Esophagus squamous epithelium (tissue), 5 donors: ENCODE results near the gene MOGAT2. TPM values are rescaled to one million over a fixed set of nuclear protein-coding genes. Genes with fewer than 3 reads are reported as not detected.

Experiments used
- DNase-seq: peaks from one replicate; lab custom pipeline; 2025; lab: John Stamatoyannopoulos, UW
- H3K27ac ChIP-seq, 4 donors: fragments of 200-600 bp; sonication (generic); one replicate each; pipeline ENCODE4 v1.5.1; 2016 to 2019; ENCODE audit warnings: mild to moderate bottlenecking in 1 of 4
- H3K27me3 ChIP-seq, 4 donors: fragments of 200-600 bp; sonication (generic); 1 replicate in 3 of 4; 2 replicates in 1 of 4; pipeline versions ENCODE4 v1.5.1 to v1.6.0; 2017 to 2021; ENCODE audit warnings: antibody characterized with exemption in 1 of 4
- H3K36me3 ChIP-seq, 3 donors: fragments of 200-600 bp; sonication (generic); one replicate each; pipeline ENCODE4 v1.5.1; 2016 to 2019
- H3K4me1 ChIP-seq, 3 donors: fragments of 200-600 bp; sonication (generic); one replicate each; pipeline ENCODE4 v1.5.1; 2017 to 2019
- H3K4me3 ChIP-seq, 4 donors: fragments of 200-600 bp; sonication (generic); 1 replicate in 3 of 4; 2 replicates in 1 of 4; pipeline ENCODE4 v1.5.1; 2016 to 2019; ENCODE audit warnings: mild to moderate bottlenecking in 2 of 4, moderate library complexity in 1 of 4
- H3K9me3 ChIP-seq, 3 donors: fragments of 200-600 bp; sonication (generic); one replicate each; pipeline ENCODE4 v1.5.1; 2016 to 2019
- POLR2A ChIP-seq, 4 donors: fragments of 450-650 bp; IDR thresholded peaks; one replicate each; pipeline ENCODE4 v1.6.1; 2017; ENCODE audit warnings: antibody characterized with exemption in 4 of 4, mild to moderate bottlenecking in 4 of 4, moderate library complexity in 3 of 4
- WGBS, 2 donors: methylation state at CpG; one replicate each; pipeline ENCODE4 v1.1.5; 2018; 5-methylcytosine and 5-hydroxymethylcytosine counted together
- intact Hi-C: fragments of 100-400 bp; cut with DNase I; formaldehyde crosslinking; loops from one replicate; pipeline ENCODE4 v1.15.0; 2022
- small RNA-seq, 4 donors: library from RNA; depleted of rRNA; stranded (forward); fragments of <200 nt; gene quantifications; one replicate each; pipeline ENCODE3, GENCODE V24; 2016
- total RNA-seq, 4 donors: library from RNA; depleted of rRNA; stranded (reverse); fragments of >200 nt; gene quantifications; one replicate each; pipeline ENCODE4 v1.1.0, GENCODE V29; 2016
- TF ChIP-seq, protein P1 (sequence below), 6 experiments: fragments of 450-650 bp in 4 of 6; fragments of 200-600 bp in 2 of 6; sonication (generic) in 2 of 6; IDR thresholded peaks; one replicate each; pipeline ENCODE4 v1.5.1; 2016 to 2019; ENCODE audit warnings: antibody characterized with exemption in 6 of 6, mild to moderate bottlenecking in 4 of 6, moderate library complexity in 4 of 6
- donor health status: DM: yes; HTN: yes; CAD: no.

MOGAT2 gene
- total RNA-seq, 4 donors from 2014 or later = not detected

DNA sequence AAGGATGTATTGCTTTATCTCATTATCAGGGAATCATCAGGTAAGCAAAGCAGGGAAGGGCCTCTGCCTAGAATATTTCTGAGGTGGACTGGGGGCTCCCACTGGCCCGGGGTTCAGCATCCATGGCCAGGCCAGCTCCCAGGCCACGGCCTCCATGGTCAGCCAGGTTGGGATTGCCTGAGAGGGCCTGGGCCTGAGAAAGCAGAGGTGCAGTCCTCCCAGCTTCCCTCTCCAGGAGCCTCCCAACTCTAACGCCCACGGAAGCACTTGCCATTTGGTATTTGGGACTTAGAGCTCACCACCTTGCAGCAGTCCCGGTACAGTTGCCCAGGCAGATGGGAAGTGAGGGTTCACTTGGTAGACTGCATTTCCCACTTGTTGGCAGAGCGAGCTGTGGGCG lies 63.7 kb downstream of the MOGAT2 start:
- WGBS, 2 donors = 100% methylated on average over 2 of the region's 7 CpGs
- DNase-seq = no peak
- Histone ChIP-seq H3K9me3 (no peaks in the 10 kb centered on the region), H3K27me3 (no peaks in the 10 kb centered on the region), H3K27ac (no peak overlapping the region), H3K4me3 (no peak overlapping the region), H3K4me1 (no peaks in the 10 kb centered on the region), H3K36me3 (no peaks in the 10 kb centered on the region)
- TF ChIP-seq, protein P1, sequence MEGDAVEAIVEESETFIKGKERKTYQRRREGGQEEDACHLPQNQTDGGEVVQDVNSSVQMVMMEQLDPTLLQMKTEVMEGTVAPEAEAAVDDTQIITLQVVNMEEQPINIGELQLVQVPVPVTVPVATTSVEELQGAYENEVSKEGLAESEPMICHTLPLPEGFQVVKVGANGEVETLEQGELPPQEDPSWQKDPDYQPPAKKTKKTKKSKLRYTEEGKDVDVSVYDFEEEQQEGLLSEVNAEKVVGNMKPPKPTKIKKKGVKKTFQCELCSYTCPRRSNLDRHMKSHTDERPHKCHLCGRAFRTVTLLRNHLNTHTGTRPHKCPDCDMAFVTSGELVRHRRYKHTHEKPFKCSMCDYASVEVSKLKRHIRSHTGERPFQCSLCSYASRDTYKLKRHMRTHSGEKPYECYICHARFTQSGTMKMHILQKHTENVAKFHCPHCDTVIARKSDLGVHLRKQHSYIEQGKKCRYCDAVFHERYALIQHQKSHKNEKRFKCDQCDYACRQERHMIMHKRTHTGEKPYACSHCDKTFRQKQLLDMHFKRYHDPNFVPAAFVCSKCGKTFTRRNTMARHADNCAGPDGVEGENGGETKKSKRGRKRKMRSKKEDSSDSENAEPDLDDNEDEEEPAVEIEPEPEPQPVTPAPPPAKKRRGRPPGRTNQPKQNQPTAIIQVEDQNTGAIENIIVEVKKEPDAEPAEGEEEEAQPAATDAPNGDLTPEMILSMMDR (IDR thresholded peaks at IDR 0.05) = no peak
- TF ChIP-seq POLR2A (IDR thresholded peaks at IDR 0.05) = no peak
- intact Hi-C loops = no loop called here

- H3K9me3 ChIP-seq = no peaks in the 10 kb centered on the region
- H3K27ac ChIP-seq = no peak overlapping the region
- intact Hi-C loops = no loop called here
- no peak overlapping the region for H3K4me3 ChIP-seq
- WGBS, 2 donors = 91 to 94% methylated on average over 7 to 9 of the region's 9 CpGs
- no peaks in the 10 kb centered on the region for H3K4me1 ChIP-seq
- no peaks in the 10 kb centered on the region for H3K36me3 ChIP-seq
- H3K27me3 ChIP-seq = no peaks in the 10 kb centered on the region
- TF ChIP-seq, protein P1 (IDR thresholded peaks at IDR 0.05) = no peak
- no peak for TF ChIP-seq POLR2A (IDR thresholded peaks at IDR 0.05)
- DNase-seq = no peak
Observed at GRCh38 chr11:75781831-75782230, 64.2 kb downstream of the MOGAT2 start.

Small RNA genes lying within 50 kb of the gene (small RNA-seq; reads per million reads assigned to genes)
- gene RN7SL786P = 0 reads per million in 4 donors

Other genes with a start within 250 kb of the MOGAT2 start
- gene GDPD5, start 191.9 kb upstream of the MOGAT2 start, total RNA-seq = 1 to 10 TPM in 3 of 4 donors, under 1 TPM in 1; 0.57 to 2.3 (median 1.6) TPM
- gene SERPINH1, start 155.6 kb upstream of the MOGAT2 start, total RNA-seq = 10 to 100 TPM; 41.4 to 70.1 (median 46.5) TPM
- gene MAP6, start 48.8 kb upstream of the MOGAT2 start, total RNA-seq = 1 to 10 TPM in 1 of 4 donors, under 1 TPM in 3; 0.18 to 3.6 (median 0.34) TPM
- 10 to 100 TPM in 3 of 4 donors, 1 to 10 TPM in 1; 6.1 to 29.3 (median 19.2) TPM for gene DGAT2, start 50.9 kb downstream of the MOGAT2 start, total RNA-seq
- gene UVRAG, start 97.4 kb downstream of the MOGAT2 start, total RNA-seq = 10 to 100 TPM in 1 of 4 donors, 1 to 10 TPM in 3; 3.5 to 15.4 (median 8.5) TPM